PFSK-1 (cell line): Measurements from ENCODE around the gene RCAN3.

Experiments used
- FOXP2 ChIP-seq: optimal IDR thresholded peaks from 2 replicates; pipeline ENCODE3; 2011; ENCODE audit warnings: borderline replicate concordance, control low read depth, inconsistent platforms; ENCODE audit not compliant: insufficient read depth; ENCODE audit errors: extremely low read length, extremely low read depth
- POLR2AphosphoS5 ChIP-seq: IDR thresholded peaks from 2 replicates; pipeline ENCODE4 v1.6.1; 2012; ENCODE audit warnings: low read depth, mild to moderate bottlenecking, control low read depth, low read length, moderate library complexity
- SIN3A ChIP-seq: IDR thresholded peaks from 2 replicates; pipeline ENCODE4 v1.6.1; 2012; ENCODE audit warnings: mild to moderate bottlenecking, low read length, moderate library complexity, borderline replicate concordance; ENCODE audit not compliant: insufficient read depth
- TAF1 ChIP-seq: IDR thresholded peaks from 2 replicates; pipeline ENCODE4 v1.6.1; 2012; ENCODE audit warnings: low read length, control low read depth, borderline replicate concordance; ENCODE audit not compliant: insufficient read depth
- TF ChIP-seq, protein P1 (sequence below), 2 experiments: IDR thresholded peaks; 2 replicates each; pipeline versions ENCODE4 v1.6.1 to v1.8.0; 2011 to 2012; ENCODE audit warnings: low read depth in 2 of 2, low read length in 2 of 2, control low read depth in 1 of 2, inconsistent platforms in 1 of 2, mild to moderate bottlenecking in 1 of 2, moderate library complexity in 1 of 2; ENCODE audit not compliant: insufficient read depth in 1 of 2

DNA sequence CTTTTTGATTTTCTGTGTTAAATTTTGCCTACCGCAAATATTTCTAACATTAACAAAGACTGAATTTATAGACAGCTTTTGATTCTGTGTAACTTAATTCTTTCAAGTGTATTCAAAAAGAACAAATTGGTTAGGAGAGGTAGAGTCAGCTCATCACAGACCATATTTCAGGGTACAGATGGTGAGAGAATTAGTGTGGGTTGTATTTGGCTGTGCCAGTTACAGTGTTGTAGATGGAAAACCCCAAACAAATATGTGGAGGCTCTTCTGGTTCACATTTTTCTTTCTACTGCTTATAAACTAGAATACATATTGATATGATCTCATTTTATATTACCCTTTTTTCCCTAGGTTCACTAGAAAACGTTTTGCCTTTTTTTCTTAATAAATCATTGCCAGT, 11.1 kb downstream of the RCAN3 start:
- TF ChIP-seq SIN3A (no peak), POLR2AphosphoS5 (no peak), TAF1 (no peak), FOXP2 (no peak)
- TF ChIP-seq, protein P1, sequence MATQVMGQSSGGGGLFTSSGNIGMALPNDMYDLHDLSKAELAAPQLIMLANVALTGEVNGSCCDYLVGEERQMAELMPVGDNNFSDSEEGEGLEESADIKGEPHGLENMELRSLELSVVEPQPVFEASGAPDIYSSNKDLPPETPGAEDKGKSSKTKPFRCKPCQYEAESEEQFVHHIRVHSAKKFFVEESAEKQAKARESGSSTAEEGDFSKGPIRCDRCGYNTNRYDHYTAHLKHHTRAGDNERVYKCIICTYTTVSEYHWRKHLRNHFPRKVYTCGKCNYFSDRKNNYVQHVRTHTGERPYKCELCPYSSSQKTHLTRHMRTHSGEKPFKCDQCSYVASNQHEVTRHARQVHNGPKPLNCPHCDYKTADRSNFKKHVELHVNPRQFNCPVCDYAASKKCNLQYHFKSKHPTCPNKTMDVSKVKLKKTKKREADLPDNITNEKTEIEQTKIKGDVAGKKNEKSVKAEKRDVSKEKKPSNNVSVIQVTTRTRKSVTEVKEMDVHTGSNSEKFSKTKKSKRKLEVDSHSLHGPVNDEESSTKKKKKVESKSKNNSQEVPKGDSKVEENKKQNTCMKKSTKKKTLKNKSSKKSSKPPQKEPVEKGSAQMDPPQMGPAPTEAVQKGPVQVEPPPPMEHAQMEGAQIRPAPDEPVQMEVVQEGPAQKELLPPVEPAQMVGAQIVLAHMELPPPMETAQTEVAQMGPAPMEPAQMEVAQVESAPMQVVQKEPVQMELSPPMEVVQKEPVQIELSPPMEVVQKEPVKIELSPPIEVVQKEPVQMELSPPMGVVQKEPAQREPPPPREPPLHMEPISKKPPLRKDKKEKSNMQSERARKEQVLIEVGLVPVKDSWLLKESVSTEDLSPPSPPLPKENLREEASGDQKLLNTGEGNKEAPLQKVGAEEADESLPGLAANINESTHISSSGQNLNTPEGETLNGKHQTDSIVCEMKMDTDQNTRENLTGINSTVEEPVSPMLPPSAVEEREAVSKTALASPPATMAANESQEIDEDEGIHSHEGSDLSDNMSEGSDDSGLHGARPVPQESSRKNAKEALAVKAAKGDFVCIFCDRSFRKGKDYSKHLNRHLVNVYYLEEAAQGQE (IDR thresholded peaks at IDR 0.05; ENCODE audit: insufficient read depth in 1 of 2, low read depth in 2 of 2, low read length in 2 of 2), result no peak
